GM12872 (cell line): Measurements from ENCODE around the gene TMEM43.

Experiments
- CTCF ChIP-seq: IDR thresholded peaks from 3 replicates; pipeline ENCODE4 v1.5.1; 2011; ENCODE audit warnings: low read depth, mild to moderate bottlenecking, low read length, moderate library complexity; ENCODE audit not compliant: insufficient read depth

The TMEM43 gene

GRCh38 chr3:14147066-14147435 lies 22.2 kb downstream of the TMEM43 start:
- TF ChIP-seq CTCF = no peak

- TF ChIP-seq CTCF = no peak
These were observed 22.8 kb downstream of the TMEM43 start for GRCh38 chr3:14147617-14148016.

DNA sequence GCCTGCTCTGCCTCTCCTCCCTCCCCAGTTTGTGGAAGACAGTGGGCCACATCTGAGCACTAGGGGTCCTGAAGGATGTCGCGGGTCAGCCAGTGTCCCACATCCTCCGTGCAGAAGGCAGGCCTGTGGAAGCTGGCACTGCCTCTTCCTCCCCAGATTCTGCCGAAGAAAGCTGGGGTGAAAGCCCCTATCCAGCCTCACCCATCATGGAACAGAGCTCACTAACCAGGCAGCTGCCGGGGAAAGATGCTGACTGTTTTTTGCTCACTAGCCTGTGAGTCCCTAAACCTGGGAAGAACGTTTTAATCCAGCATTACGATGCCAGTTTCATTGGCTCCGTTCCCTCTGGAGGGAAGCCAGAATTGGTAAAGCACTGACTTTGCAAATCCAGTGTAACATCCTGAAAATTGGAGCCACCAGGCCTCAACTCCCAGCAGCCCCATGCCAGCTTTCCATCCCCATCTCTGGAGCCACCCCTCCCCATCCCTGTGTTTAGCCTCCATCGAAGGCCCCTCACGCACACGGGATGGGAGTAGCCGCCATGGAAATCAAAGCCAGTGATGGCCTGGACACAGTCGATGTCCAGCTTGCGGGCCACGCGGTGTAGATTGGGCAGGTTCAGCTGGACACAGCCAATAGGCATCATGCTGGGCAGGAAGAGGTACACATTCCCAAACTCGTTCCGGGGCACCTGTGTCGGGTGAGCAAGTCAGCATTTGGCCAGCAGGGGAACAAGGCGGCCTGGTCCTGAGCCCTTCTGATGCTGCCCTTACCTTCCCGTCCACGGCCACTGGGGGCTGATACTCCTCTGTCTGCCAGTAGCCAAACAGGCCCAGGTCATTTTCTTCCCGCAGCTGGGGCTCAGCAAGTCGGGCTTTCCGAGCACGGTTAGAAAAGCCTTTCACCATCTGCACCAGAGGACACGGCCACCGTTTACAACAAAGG lies 23.5 kb downstream of the TMEM43 start:
- peak; percentile 7; the same call in 1 of the 3 replicates for TF ChIP-seq CTCF

DNA sequence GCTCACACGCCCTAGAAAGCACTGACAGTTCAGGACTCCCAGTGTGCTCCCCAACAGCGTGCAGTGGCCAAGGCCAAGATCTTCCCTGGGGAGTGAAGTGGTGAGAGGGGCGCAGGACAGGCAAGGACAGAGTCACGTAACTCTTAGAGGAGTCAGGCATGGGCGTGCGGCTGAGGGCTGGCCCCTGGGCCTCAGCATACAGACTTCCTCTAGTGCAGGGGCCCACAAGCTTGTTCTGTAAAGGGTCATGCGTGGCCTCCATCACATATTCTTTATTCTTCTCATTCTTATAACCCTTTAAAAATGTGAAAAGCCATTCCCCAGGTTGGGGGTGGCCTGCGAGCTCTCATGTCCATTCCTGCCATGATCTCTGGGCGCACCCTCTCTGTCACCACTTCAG lies 25.2 kb downstream of the TMEM43 start:
- no peak for TF ChIP-seq CTCF

- TF ChIP-seq CTCF = no peak
These were observed 25.8 kb downstream of the TMEM43 start for GRCh38 chr3:14150491-14151230.

DNA sequence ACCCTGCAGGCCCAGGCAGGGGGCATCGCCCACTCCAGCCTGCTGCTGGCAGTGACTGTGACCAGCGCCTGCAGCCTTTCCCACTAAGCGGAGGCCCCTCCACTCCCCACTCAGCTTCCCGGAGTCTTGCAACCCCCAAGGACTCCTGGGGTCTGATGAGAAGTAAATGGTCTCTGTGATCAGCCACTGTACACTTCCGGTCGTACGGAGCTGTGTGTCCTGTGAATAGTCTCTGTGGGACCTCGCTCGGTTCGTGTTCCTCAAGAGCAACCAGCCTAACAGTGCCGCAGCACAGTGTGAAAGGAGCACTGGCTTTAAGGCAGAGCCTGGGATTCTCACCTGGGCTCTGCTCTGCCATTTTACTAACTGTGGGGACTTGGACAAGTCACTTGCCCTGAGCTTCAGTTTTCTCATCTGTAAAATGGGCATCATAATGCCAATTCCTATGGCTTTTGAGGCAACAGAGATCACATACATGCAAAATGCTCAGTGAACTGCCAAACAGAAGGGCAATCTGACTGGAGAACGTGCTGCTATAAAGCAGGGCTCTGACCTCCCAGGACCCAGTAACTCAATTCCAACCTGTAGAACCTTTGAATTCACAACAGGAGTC lies 26.7 kb downstream of the TMEM43 start:
- TF ChIP-seq CTCF = no peak

DNA sequence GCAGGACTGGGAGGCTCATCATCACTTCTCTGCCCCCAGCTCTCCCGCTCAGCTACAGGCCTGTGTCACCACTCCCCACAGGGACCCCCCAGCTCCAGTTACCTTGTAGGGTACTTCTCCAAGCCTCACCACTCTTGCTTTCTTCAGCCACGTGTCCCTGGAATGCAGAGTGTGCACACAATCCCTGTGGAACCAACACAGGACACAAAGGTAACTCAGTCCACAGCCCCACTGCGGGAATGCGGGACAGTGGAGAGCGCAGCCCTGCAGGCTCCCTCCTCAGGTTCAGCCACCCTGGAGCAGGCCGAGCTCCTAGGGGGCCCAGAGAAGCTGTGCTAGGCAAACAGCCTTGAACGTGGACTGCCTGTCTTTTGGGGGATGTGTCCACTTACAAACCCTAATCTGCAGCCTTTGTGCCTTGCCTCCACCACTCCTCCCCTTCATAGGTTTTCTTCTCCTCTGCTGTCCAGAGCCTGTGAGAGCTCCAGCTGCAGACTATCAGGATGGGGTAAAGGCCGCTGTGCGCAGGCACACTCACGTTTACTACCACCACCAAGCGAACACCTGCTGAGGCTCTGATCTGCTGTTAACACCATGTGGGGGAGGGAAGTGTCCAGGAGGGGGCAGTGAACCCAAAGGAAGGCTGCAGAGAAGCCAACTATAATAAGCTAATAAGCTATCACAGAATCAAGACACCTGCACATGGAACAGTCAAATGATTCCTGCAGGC lies 27.5 kb downstream of the TMEM43 start:
- peak; percentile 28; the same call in 2 of the 3 replicates for TF ChIP-seq CTCF
